ENCODE data around the gene TYSND1.

TYSND1 gene

DNA sequence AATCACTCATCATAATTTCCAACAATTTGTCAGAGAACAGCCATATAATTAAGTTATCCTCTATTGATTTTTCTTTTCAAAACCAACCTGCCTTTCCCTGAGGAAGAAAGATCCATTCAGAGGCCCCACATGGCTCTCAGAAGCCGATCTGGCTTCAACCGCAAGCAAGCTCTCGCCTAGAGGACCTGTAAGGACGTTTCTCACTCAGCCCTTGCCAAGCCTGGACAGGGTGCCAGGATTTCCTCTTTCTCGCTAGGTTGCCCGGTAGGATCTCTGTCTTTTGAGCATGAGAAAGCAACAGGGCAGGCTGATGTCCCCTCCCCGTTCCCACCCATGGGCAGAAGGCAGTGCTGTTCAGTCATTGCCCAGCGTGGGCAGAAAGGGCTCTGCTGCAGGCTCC is 26.9 kb downstream of the TYSND1 start:
- no peak for DNase-seq (ENCODE audit: low read depth, low spot score)
- TF ChIP-seq SUZ12 (IDR thresholded peaks at IDR 0.05; ENCODE audit: extremely low read depth, insufficient read depth, insufficient read length) (no peak), YY1 (IDR thresholded peaks at IDR 0.05; ENCODE audit: insufficient read depth, insufficient read length) (no peak), ZNF274 (IDR thresholded peaks at IDR 0.05; ENCODE audit: low read depth, low read length) (no peak)
- H3K4me3 ChIP-seq (ENCODE audit: insufficient read length, low read depth), result no peak overlapping the region
- peaks cover 28% of the 10 kb centered on the region for H3K36me3 ChIP-seq (ENCODE audit: insufficient read depth, insufficient read length, low read length)
- peaks cover 3% of the 10 kb centered on the region for H3K4me1 ChIP-seq (ENCODE audit: insufficient read depth, insufficient read length)
- H3K9me3 ChIP-seq (ENCODE audit: insufficient read depth, low read length), result no peaks in the 10 kb centered on the region
- no peak overlapping the region for H3K9ac ChIP-seq (ENCODE audit: insufficient read length, low read depth)
- no peaks in the 10 kb centered on the region for H3K27me3 ChIP-seq (ENCODE audit: insufficient read depth, insufficient read length)

DNA sequence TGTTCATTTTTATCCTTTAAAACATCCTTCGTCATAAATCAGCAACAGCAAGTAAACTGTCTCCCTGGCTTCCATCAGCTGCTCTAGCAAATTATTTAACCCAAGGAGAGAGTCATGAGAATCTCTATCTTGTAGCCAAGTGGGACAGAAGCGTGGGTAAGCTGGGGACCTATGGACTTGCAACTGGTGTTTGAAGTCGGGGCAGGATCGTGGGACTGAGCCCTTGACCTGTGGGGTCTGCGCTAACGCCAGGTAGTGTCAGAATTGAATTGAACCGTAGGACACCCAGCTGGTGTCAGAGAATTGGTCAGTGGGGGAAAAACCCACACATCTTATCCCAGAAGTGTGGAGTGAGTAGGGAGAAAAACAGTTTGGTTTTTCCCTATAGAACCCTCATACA is 27.3 kb downstream of the TYSND1 start:
- Histone ChIP-seq H3K9ac (ENCODE audit: insufficient read length, low read depth) (no peak overlapping the region), H3K36me3 (ENCODE audit: insufficient read depth, insufficient read length, low read length) (peaks cover 29% of the 10 kb centered on the region), H3K9me3 (ENCODE audit: insufficient read depth, low read length) (no peaks in the 10 kb centered on the region), H3K4me3 (ENCODE audit: insufficient read length, low read depth) (no peak overlapping the region), H3K27me3 (ENCODE audit: insufficient read depth, insufficient read length) (no peaks in the 10 kb centered on the region), H3K4me1 (ENCODE audit: insufficient read depth, insufficient read length) (peaks cover 3% of the 10 kb centered on the region)
- TF ChIP-seq SUZ12 (IDR thresholded peaks at IDR 0.05; ENCODE audit: extremely low read depth, insufficient read depth, insufficient read length), result no peak
- no peak for TF ChIP-seq ZNF274 (IDR thresholded peaks at IDR 0.05; ENCODE audit: low read depth, low read length)
- no peak for TF ChIP-seq YY1 (IDR thresholded peaks at IDR 0.05; ENCODE audit: insufficient read depth, insufficient read length)
- DNase-seq (ENCODE audit: low read depth, low spot score), result no peak

DNA sequence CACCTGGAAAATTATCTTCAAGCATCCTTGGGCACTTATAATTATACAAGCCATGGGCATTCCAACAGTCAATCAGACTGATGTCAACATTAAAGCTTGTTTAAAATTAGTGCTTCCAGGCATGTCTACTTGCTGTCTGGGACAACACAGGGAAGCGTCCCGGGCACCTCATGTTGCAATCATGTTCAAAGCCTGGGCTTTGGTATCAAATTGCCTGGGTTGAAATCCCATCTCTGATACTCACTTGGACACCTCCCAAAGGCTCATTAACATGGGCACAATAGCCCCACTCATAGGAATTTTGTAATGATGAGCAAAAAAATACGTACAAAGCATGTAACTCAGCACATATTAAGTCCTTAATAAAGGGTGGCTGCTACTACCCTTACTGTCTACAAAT is 28.3 kb downstream of the TYSND1 start:
- Histone ChIP-seq H3K4me1 (ENCODE audit: insufficient read depth, insufficient read length) (peaks cover 3% of the 10 kb centered on the region), H3K4me3 (ENCODE audit: insufficient read length, low read depth) (no peak overlapping the region), H3K9ac (ENCODE audit: insufficient read length, low read depth) (no peak overlapping the region), H3K36me3 (ENCODE audit: insufficient read depth, insufficient read length, low read length) (peaks cover 38% of the 10 kb centered on the region), H3K27me3 (ENCODE audit: insufficient read depth, insufficient read length) (no peaks in the 10 kb centered on the region), H3K9me3 (ENCODE audit: insufficient read depth, low read length) (no peaks in the 10 kb centered on the region)
- DNase-seq (ENCODE audit: low read depth, low spot score), result no peak
- no peak for TF ChIP-seq SUZ12 (IDR thresholded peaks at IDR 0.05; ENCODE audit: extremely low read depth, insufficient read depth, insufficient read length)
- TF ChIP-seq ZNF274 (IDR thresholded peaks at IDR 0.05; ENCODE audit: low read depth, low read length), result no peak
- TF ChIP-seq YY1 (IDR thresholded peaks at IDR 0.05; ENCODE audit: insufficient read depth, insufficient read length), result no peak

DNA sequence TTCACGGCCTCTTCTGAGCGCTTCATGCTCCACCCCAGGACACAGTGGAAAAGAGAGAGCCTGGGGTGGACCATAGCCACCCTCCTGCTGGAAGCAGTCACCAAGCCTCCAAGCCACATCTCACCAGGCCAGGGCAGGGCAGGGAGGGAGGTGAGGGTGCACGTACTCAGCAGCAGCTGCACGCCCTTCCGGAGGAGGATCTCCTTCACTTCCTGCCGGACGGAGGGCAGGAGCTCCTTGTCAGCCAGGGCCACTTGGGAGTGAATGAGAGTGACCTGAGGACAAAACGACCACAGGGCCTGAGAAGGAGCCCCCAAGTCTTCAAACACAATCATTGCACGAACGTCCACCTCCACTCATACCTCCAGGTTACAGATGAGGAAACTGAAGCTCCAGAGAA is 28.9 kb downstream of the TYSND1 start:
- H3K36me3 ChIP-seq (ENCODE audit: insufficient read depth, insufficient read length, low read length), result peaks cover 43% of the 10 kb centered on the region
- no peaks in the 10 kb centered on the region for H3K9me3 ChIP-seq (ENCODE audit: insufficient read depth, low read length)
- H3K27me3 ChIP-seq (ENCODE audit: insufficient read depth, insufficient read length), result no peaks in the 10 kb centered on the region
- H3K4me3 ChIP-seq (ENCODE audit: insufficient read length, low read depth), result no peak overlapping the region
- no peak for TF ChIP-seq ZNF274 (IDR thresholded peaks at IDR 0.05; ENCODE audit: low read depth, low read length)
- no peak for TF ChIP-seq YY1 (IDR thresholded peaks at IDR 0.05; ENCODE audit: insufficient read depth, insufficient read length)
- TF ChIP-seq SUZ12 (IDR thresholded peaks at IDR 0.05; ENCODE audit: extremely low read depth, insufficient read depth, insufficient read length), result no peak
- H3K4me1 ChIP-seq (ENCODE audit: insufficient read depth, insufficient read length), result peaks cover 3% of the 10 kb centered on the region
- H3K9ac ChIP-seq (ENCODE audit: insufficient read length, low read depth), result no peak overlapping the region
- DNase-seq (ENCODE audit: low read depth, low spot score), result no peak

DNA sequence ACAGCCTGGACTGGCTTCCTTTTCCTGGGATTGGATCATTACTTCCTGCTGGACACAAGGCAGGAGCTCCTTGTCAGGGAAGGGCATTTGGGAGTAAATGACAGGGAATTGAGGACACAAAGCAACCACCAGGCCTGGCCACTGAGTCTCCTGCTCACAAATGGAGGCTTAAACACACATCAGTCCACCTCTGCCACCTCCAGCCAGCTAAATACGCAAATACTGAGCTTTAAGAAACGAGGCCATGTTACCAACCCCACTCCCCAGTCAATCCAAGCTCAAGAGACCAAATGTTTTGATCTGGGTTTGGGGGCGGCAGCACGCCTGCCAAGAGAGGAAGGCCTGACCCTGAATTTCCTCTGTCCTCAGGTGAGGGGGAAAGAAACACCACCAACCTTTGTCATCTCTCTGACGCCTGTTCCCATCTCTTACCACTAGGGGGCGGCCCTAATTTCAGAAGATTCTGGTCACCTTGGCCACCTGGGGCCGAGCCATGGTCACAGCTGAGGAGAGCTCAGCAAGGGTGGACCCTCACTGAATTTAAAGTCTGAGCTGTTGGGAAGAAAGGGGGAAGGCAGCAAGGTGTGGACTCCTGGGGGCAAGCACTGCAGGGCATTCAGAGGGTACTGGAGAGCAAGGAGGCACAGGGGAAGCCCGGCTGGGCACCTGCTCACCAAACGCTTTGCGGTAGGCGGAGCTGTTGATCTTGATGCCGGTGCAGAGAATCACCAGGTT is 30.4 kb downstream of the TYSND1 start:
- H3K4me1 ChIP-seq (ENCODE audit: insufficient read depth, insufficient read length), result peaks cover 3% of the 10 kb centered on the region
- peak; percentile 18 for DNase-seq (ENCODE audit: low read depth, low spot score)
- H3K36me3 ChIP-seq (ENCODE audit: insufficient read depth, insufficient read length, low read length), result peaks cover 56% of the 10 kb centered on the region
- peak overlapping the region; percentile 26 for H3K9ac ChIP-seq (ENCODE audit: insufficient read length, low read depth)
- no peak overlapping the region for H3K4me3 ChIP-seq (ENCODE audit: insufficient read length, low read depth)
- H3K9me3 ChIP-seq (ENCODE audit: insufficient read depth, low read length), result no peaks in the 10 kb centered on the region
- H3K27me3 ChIP-seq (ENCODE audit: insufficient read depth, insufficient read length), result no peaks in the 10 kb centered on the region
- no peak for TF ChIP-seq YY1 (IDR thresholded peaks at IDR 0.05; ENCODE audit: insufficient read depth, insufficient read length)
- TF ChIP-seq ZNF274 (IDR thresholded peaks at IDR 0.05; ENCODE audit: low read depth, low read length), result no peak
- TF ChIP-seq SUZ12 (IDR thresholded peaks at IDR 0.05; ENCODE audit: extremely low read depth, insufficient read depth, insufficient read length), result no peak

DNA sequence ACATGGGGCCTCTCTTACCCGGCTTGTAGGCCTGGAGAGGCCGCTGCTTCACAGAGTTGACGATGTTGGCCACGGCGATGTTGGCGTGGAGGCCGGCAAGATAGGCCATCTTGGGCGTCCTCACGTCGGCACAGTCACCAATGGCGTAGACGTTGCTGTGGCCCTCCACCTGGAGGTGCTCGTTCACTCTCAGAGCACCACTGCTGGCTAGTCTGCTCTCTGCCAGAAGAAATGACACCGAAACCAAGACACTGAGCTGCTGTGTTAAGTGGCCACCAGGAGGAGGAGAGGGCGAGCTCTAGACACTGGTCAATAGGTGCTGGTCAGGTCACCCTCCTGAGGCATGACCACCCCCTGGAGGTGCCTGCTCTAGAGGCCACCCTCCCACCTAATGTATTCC is 31.6 kb downstream of the TYSND1 start:
- Histone ChIP-seq H3K4me1 (ENCODE audit: insufficient read depth, insufficient read length) (peaks cover 3% of the 10 kb centered on the region), H3K27me3 (ENCODE audit: insufficient read depth, insufficient read length) (no peaks in the 10 kb centered on the region), H3K4me3 (ENCODE audit: insufficient read length, low read depth) (no peak overlapping the region), H3K9ac (ENCODE audit: insufficient read length, low read depth) (no peak overlapping the region), H3K36me3 (ENCODE audit: insufficient read depth, insufficient read length, low read length) (peaks cover 53% of the 10 kb centered on the region), H3K9me3 (ENCODE audit: insufficient read depth, low read length) (no peaks in the 10 kb centered on the region)
- TF ChIP-seq ZNF274 (IDR thresholded peaks at IDR 0.05; ENCODE audit: low read depth, low read length), result no peak
- TF ChIP-seq SUZ12 (IDR thresholded peaks at IDR 0.05; ENCODE audit: extremely low read depth, insufficient read depth, insufficient read length), result no peak
- DNase-seq (ENCODE audit: low read depth, low spot score), result no peak

DNA sequence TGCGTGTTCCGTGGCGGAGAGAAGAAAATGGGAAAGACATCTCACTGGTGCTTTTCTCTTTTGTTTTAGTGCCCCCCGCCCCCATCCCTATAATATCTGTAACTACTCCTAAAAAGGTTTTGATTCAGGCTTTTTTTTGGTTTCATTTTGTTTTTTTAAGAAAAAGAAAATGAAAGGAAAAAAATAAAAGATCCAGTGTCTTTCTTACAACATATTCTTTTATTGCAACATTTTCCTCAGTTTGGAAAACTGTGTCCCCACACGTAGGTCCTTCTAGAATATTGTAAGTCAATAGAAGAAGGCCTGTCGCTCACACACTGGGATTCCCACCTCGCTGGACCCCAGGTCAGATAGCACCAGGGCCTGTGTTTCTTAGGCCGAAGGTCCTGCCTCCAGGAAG is 34.4 kb downstream of the TYSND1 start:
- TF ChIP-seq YY1 (IDR thresholded peaks at IDR 0.05; ENCODE audit: insufficient read depth, insufficient read length), result no peak
- TF ChIP-seq SUZ12 (IDR thresholded peaks at IDR 0.05; ENCODE audit: extremely low read depth, insufficient read depth, insufficient read length), result no peak
- TF ChIP-seq ZNF274 (IDR thresholded peaks at IDR 0.05; ENCODE audit: low read depth, low read length), result no peak
- Histone ChIP-seq H3K4me3 (ENCODE audit: insufficient read length, low read depth) (no peak overlapping the region), H3K4me1 (ENCODE audit: insufficient read depth, insufficient read length) (peaks cover 3% of the 10 kb centered on the region), H3K36me3 (ENCODE audit: insufficient read depth, insufficient read length, low read length) (peaks cover 54% of the 10 kb centered on the region), H3K9me3 (ENCODE audit: insufficient read depth, low read length) (no peaks in the 10 kb centered on the region), H3K9ac (ENCODE audit: insufficient read length, low read depth) (no peak overlapping the region), H3K27me3 (ENCODE audit: insufficient read depth, insufficient read length) (no peaks in the 10 kb centered on the region)
- DNase-seq (ENCODE audit: low read depth, low spot score), result no peak
